Fibroblast of peridontal ligament (primary cell): Measurements from ENCODE around the gene MED12.

Source experiments
- DNase-seq: peaks from one replicate; pipeline ENCODE4 v3.0.0-alpha.2; 2010; ENCODE audit errors: extremely low read depth

The MED12 gene

GRCh38 chrX:71118032-71118984 lies at the start of gene MED12:
Gene MED12 (plus strand): TSS chrX:71118596. CDS start chrX:71118755, 159 bp downstream.
- DNase-seq: peak; percentile 78

- DNase-seq: no peak
These were observed 47.9 kb upstream of the MED12 start for GRCh38 chrX:71070531-71070930.

DNA sequence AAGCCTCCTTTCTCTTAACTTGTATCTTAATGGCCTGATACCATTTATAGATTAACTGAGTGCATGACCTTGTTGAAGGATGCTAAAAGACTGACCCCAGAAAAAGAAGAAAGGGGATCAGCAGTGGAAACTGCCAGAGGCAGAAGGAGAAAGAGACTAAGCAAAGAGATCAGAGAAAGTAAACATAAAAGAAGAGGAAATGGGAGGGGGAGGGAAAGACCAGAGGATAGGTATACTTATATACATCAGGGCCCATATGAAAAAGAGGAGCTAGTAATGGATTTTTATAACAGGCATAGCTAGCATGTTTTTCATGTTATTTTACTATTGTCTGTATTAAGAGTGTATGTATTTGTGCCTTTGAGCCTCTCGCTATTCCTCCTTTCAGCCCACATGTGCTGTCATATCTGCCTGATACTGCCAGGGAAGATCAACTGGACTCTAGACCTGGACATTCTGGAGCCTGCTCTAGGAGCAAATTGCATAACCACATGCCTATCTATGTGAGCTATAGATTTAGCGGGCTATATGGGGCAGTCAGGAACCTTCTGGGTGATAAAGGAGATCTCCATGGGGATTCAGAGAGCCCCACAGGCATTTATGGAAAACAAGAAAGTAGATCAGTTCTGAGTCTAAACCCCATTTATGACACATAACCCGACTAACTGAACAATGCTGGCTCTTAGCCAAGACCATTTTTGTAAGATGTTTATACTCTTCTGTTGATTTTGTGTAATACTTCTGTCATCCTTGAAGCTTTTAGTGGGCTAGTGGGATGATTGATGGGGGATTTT lies 36.9 kb upstream of the MED12 start:
- peak; percentile 26 for DNase-seq

GRCh38 chrX:71082124-71082647 lies 36.2 kb upstream of the MED12 start:
- no peak for DNase-seq

GRCh38 chrX:71082822-71083221 lies 35.6 kb upstream of the MED12 start:
- DNase-seq: no peak

- no peak for DNase-seq
These were observed 32.5 kb upstream of the MED12 start for GRCh38 chrX:71085900-71086299.

DNA sequence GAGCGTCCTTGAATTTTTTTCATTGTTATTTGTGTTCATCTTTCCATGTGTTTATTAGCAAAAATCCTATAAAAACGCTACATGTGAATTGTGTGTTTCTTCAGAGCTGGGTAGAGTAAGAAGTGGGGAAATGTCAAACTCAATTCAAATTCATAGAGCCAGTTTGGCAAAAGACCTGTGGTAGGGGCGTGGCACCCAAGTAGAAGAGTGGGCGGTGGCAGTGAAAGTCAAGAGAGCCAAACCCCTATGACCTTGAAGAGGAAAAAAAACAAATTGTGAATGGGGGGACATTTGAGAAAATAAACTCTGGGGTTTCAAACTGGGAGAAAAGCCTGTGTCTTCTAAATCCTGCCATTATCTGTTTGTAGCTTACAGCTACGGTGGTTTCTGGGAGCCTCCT lies 27.1 kb upstream of the MED12 start:
- no peak for DNase-seq

GRCh38 chrX:71095033-71095432 lies 23.4 kb upstream of the MED12 start:
- no peak for DNase-seq

GRCh38 chrX:71095555-71095980 lies 22.8 kb upstream of the MED12 start, which contains the start of gene FOXO4:
Gene FOXO4 (plus strand): TSS chrX:71095851. CDS start chrX:71096529, 678 bp downstream.
- DNase-seq: peak; percentile 76

DNA sequence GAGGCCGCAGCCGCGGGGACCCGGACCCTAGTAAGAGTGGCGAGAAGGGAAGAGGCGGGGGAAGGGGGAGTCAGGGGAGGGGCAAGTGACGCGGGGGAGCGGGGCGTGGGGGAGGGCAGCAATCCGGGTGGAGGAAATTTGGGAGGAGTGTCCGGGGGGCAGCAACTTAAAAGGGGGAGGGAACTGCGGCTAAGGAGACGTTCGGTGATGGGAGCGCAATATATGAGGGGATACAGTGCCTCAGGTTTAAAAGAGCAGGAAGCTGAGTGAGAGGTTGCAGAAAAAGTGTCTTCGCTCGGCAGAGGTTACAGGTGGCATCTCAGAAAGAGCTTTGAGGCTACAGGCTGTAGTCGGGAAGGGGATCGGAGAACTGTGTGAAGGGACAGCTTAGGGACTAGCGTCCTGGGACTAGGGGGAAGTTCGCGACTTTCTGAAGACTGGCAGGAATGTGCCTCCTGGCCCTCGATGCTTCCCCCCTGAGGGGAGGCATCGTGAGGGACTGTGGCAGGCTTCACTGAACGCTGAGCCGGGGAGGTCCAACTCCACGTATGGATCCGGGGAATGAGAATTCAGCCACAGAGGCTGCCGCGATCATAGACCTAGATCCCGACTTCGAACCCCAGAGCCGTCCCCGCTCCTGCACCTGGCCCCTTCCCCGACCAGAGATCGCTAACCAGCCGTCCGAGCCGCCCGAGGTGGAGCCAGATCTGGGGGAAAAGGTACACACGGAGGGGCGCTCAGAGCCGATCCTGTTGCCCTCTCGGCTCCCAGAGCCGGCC lies 22.2 kb upstream of the MED12 start:
- no peak for DNase-seq

- no peak for DNase-seq
These were observed 21.7 kb upstream of the MED12 start for GRCh38 chrX:71096760-71097032.

DNA sequence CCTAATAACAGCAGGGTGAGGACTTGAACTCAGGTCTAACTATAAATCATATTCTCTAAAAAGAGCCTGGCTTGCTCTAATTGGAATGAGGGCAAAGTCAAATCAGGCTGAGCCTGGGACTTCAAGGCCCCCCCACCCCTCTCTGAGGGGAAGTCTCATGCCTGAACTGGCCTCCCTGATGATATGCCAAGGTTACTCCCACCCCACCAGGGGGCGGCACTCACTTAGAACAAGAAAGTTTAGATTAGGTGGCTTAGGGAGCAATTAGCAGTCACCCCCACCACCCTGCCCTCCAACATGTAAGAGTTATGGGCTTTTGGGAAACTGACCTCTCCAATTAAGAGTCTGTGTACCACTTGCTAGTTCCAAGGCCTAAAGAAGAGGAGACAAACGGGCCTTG lies 20.1 kb upstream of the MED12 start:
- DNase-seq: peak; percentile 17

- no peak for DNase-seq
These were observed 19.4 kb upstream of the MED12 start for GRCh38 chrX:71098951-71099506.

- no peak for DNase-seq
These were observed 18.7 kb upstream of the MED12 start for GRCh38 chrX:71099736-71100135.

DNA sequence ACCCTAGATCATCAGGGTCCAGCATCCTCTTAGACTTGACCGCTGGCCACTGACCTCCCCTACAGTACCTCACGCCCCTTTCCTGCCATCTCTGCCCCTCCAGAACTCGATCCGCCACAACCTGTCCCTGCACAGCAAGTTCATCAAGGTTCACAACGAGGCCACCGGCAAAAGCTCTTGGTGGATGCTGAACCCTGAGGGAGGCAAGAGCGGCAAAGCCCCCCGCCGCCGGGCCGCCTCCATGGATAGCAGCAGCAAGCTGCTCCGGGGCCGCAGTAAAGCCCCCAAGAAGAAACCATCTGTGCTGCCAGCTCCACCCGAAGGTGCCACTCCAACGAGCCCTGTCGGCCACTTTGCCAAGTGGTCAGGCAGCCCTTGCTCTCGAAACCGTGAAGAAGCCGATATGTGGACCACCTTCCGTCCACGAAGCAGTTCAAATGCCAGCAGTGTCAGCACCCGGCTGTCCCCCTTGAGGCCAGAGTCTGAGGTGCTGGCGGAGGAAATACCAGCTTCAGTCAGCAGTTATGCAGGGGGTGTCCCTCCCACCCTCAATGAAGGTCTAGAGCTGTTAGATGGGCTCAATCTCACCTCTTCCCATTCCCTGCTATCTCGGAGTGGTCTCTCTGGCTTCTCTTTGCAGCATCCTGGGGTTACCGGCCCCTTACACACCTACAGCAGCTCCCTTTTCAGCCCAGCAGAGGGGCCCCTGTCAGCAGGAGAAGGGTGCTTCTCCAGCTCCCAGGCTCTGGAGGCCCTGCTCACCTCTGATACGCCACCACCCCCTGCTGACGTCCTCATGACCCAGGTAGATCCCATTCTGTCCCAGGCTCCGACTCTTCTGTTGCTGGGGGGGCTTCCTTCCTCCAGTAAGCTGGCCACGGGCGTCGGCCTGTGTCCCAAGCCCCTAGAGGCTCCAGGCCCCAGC lies 17.6 kb upstream of the MED12 start:
- no peak for DNase-seq

DNA sequence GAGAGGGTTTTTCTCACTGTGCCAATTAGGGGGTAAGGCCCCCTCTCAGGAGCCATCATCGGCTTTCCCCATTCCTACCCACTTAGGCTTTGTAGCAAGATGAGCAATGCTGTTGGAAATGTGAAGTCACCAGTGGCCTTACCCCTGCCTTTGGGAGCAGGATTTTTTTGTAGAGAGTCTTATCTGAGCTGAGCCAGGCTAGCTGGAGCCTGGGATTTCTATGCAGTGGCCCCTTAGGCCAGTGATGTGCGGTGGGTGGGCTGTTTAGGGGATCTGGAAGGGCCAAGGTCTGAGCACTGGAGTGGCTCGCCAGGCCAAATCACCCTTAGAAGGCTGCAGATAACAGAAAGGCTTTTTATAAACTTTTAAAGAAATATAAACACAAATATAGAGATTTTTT lies 16.1 kb upstream of the MED12 start:
- DNase-seq: no peak

GRCh38 chrX:71103110-71103983 lies 15.0 kb upstream of the MED12 start:
- DNase-seq: no peak

- no peak for DNase-seq
These were observed 12.8 kb upstream of the MED12 start for GRCh38 chrX:71105628-71106027.

- DNase-seq: no peak
These were observed 12.0 kb upstream of the MED12 start, which contains the start of gene CXorf65 for GRCh38 chrX:71106427-71106826. Gene CXorf65 (minus strand): TSS chrX:71106740. CDS start chrX:71106556, 184 bp downstream.
